Neural cell (in vitro differentiated cells): ENCODE data around the gene NES. TPM values are rescaled to one million over a fixed set of nuclear protein-coding genes. Genes with fewer than 3 reads are reported as not detected.

Experiments used
- H2AFZ ChIP-seq: fragments of 200-600, 300-800 bp; sonication (generic), shearing (Covaris generic); 2 replicates; pipeline ENCODE4 v1.6.0; 2014; ENCODE audit warnings: low read depth, mild to moderate bottlenecking, antibody characterized with exemption, low read length, moderate library complexity
- H3F3A ChIP-seq: fragments of 200-600 bp; shearing (Covaris generic); 2 replicates; pipeline ENCODE4 v1.6.1; 2016; ENCODE audit warnings: mild to moderate bottlenecking, moderate library complexity, mixed read lengths, antibody characterized with exemption, low read length; ENCODE audit not compliant: insufficient read depth, poor library complexity, severe bottlenecking
- H3K27ac ChIP-seq: fragments of 200-600, 300-800 bp; sonication (generic), shearing (Covaris generic); 2 replicates; pipeline ENCODE4 v1.5.1; 2014; ENCODE audit warnings: mild to moderate bottlenecking, low read length, moderate library complexity
- H3K27me3 ChIP-seq: fragments of 300-800, 200-600 bp; sonication (generic), shearing (Covaris generic); 2 replicates; pipeline ENCODE4 v1.6.0; 2014; ENCODE audit warnings: mild to moderate bottlenecking, low read depth, low read length, moderate library complexity; ENCODE audit not compliant: insufficient read depth
- H3K36me3 ChIP-seq: fragments of 300-800, 200-600 bp; sonication (generic), shearing (Covaris generic); 2 replicates; pipeline ENCODE4 v1.5.1; 2014; ENCODE audit warnings: mild to moderate bottlenecking, antibody characterized with exemption, low read length, moderate library complexity; ENCODE audit not compliant: insufficient read depth
- H3K4me2 ChIP-seq: fragments of 300-800, 200-600 bp; sonication (generic), shearing (Covaris generic); 2 replicates; pipeline ENCODE4 v1.6.0; 2014; ENCODE audit warnings: mild to moderate bottlenecking, low read length
- H3K4me3 ChIP-seq: fragments of 300-800, 200-600 bp; sonication (generic), shearing (Covaris generic); 2 replicates; pipeline ENCODE4 v1.5.1; 2014; ENCODE audit warnings: mild to moderate bottlenecking, low read length, moderate library complexity
- H3K79me2 ChIP-seq: fragments of 200-600 bp; shearing (Covaris generic); replicated peaks from 2 replicates; pipeline ENCODE4 v1.6.0; 2014; ENCODE audit warnings: mild to moderate bottlenecking, low read length, moderate library complexity; ENCODE audit not compliant: insufficient read depth
- H3K9ac ChIP-seq: fragments of 300-800, 200-600 bp; sonication (generic), shearing (Covaris generic); 2 replicates; pipeline ENCODE4 v1.6.1; 2016; ENCODE audit warnings: mild to moderate bottlenecking, low read length, mixed read lengths
- H3K9me2 ChIP-seq: fragments of 200-600 bp; shearing (Covaris generic); 2 replicates; pipeline ENCODE4 v1.6.1; 2016; ENCODE audit warnings: mild to moderate bottlenecking, low read length, mixed read lengths; ENCODE audit not compliant: insufficient read depth
- H3K9me3 ChIP-seq: fragments of 200-600, 300-800 bp; sonication (generic), shearing (Covaris generic); 2 replicates; pipeline ENCODE4 v1.6.1; 2016; ENCODE audit warnings: mild to moderate bottlenecking, mixed run types, low read length, moderate library complexity, mixed read lengths
- H4K20me1 ChIP-seq: fragments of 200-600 bp; shearing (Covaris generic); 2 replicates; pipeline ENCODE4 v1.6.1; 2016; ENCODE audit warnings: mild to moderate bottlenecking, mixed run types; ENCODE audit not compliant: insufficient read depth
- EP300 ChIP-seq: fragments of 450-650 bp; conservative IDR thresholded peaks from 2 replicates; pipeline ENCODE4 v1.6.1; 2014; ENCODE audit warnings: antibody characterized with exemption, mild to moderate bottlenecking, moderate library complexity; ENCODE audit not compliant: poor library complexity, severe bottlenecking
- EZH2 ChIP-seq: fragments of 200-600, 300-800 bp; shearing (Covaris generic), sonication (generic); IDR thresholded peaks from 2 replicates; pipeline ENCODE4 v1.6.1; 2014; ENCODE audit warnings: antibody characterized with exemption, low read length, borderline replicate concordance, mild to moderate bottlenecking; ENCODE audit not compliant: insufficient read depth, poor library complexity, severe bottlenecking
- MXI1 ChIP-seq: fragments of 450-650 bp; conservative IDR thresholded peaks from 2 replicates; pipeline ENCODE4 v1.6.1; 2014; ENCODE audit warnings: antibody characterized with exemption, mild to moderate bottlenecking; ENCODE audit not compliant: poor library complexity, severe bottlenecking
- POLR2AphosphoS5 ChIP-seq: IDR thresholded peaks from 2 replicates; pipeline ENCODE4 v1.6.1; 2012
- RAD21 ChIP-seq: fragments of 450-650 bp; conservative IDR thresholded peaks from 2 replicates; pipeline ENCODE4 v1.6.1; 2014; ENCODE audit warnings: antibody characterized with exemption, mild to moderate bottlenecking, moderate library complexity
- SMC3 ChIP-seq: fragments of 450-650 bp; conservative IDR thresholded peaks from 2 replicates; pipeline ENCODE4 v1.6.1; 2014; ENCODE audit warnings: antibody characterized with exemption, mild to moderate bottlenecking, moderate library complexity; ENCODE audit not compliant: poor library complexity
- TAF1 ChIP-seq: IDR thresholded peaks from 2 replicates; pipeline ENCODE4 v1.6.1; 2012; ENCODE audit warnings: low read depth
- polyA plus RNA-seq: library from polyadenylated mRNA; depleted of rRNA; stranded (reverse); fragments of >200 nt; gene quantifications from 2 replicates; pipeline ENCODE4 v1.2.3, GENCODE V29; 2014
- TF ChIP-seq, protein P1 (sequence below): IDR thresholded peaks from 2 replicates; pipeline ENCODE4 v1.6.1; 2012; ENCODE audit warnings: borderline replicate concordance
- TF ChIP-seq, protein P2 (sequence below): fragments of 450-650 bp; IDR thresholded peaks from 2 replicates; pipeline ENCODE4 v1.5.1; 2014; ENCODE audit warnings: antibody characterized with exemption, mild to moderate bottlenecking, moderate library complexity; ENCODE audit not compliant: poor library complexity, severe bottlenecking

The NES gene
- polyA plus RNA-seq, 1 donor from 2014 or later, result 9.9 TPM

DNA sequence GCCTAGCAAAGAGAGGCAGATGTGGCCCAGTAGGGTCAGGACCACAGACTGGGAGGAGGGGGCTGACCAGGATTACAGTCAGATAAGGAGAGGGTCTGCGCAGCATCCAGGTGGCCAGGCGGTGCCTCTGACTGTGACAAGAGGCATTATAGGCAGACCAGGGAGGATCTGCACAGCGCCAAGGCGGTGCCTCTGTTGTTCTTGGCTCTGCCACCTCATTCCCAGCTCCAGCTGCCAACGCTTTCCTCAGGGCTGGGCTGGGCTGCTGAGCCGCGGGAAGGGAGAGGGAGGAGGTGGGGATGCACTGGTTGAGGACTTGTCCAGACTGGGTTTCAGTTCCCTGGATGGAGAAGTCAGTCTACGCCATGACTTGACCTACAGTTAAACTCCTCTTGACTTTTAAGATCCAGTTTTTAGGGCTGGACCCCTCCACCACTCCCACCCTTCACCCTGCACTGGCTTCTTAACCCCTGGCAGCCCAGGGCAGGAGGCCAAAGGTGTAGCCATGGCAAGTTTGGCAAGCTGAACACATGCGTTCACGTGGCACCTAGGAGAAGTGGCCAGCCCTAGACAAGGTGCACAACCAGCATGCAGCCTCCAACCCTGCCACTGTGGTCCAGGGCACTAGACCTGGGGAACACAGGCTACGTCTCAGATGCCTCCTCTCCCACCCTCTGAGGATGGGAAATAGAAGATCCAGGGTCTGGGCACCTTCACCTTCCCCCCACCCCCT, 32.7 kb upstream of the NES start:
- Histone ChIP-seq H3K79me2 (no peaks in the 10 kb centered on the region), H4K20me1 (no peaks in the 10 kb centered on the region), H3K27ac (no peak overlapping the region), H2AFZ (no peak overlapping the region), H3K9ac (no peak overlapping the region), H3K27me3 (peaks cover 5% of the 10 kb centered on the region), H3K9me3 (no peaks in the 10 kb centered on the region), H3K9me2 (no peaks in the 10 kb centered on the region), H3K4me2 (no peak overlapping the region), H3K36me3 (no peaks in the 10 kb centered on the region), H3F3A (peaks cover 8% of the 10 kb centered on the region), H3K4me3 (no peak overlapping the region)
- TF ChIP-seq EZH2 (no peak), RAD21 (no peak), EP300 (no peak), SMC3 (no peak), TAF1 (no peak), MXI1 (no peak), POLR2AphosphoS5 (no peak)
- TF ChIP-seq, protein P1, sequence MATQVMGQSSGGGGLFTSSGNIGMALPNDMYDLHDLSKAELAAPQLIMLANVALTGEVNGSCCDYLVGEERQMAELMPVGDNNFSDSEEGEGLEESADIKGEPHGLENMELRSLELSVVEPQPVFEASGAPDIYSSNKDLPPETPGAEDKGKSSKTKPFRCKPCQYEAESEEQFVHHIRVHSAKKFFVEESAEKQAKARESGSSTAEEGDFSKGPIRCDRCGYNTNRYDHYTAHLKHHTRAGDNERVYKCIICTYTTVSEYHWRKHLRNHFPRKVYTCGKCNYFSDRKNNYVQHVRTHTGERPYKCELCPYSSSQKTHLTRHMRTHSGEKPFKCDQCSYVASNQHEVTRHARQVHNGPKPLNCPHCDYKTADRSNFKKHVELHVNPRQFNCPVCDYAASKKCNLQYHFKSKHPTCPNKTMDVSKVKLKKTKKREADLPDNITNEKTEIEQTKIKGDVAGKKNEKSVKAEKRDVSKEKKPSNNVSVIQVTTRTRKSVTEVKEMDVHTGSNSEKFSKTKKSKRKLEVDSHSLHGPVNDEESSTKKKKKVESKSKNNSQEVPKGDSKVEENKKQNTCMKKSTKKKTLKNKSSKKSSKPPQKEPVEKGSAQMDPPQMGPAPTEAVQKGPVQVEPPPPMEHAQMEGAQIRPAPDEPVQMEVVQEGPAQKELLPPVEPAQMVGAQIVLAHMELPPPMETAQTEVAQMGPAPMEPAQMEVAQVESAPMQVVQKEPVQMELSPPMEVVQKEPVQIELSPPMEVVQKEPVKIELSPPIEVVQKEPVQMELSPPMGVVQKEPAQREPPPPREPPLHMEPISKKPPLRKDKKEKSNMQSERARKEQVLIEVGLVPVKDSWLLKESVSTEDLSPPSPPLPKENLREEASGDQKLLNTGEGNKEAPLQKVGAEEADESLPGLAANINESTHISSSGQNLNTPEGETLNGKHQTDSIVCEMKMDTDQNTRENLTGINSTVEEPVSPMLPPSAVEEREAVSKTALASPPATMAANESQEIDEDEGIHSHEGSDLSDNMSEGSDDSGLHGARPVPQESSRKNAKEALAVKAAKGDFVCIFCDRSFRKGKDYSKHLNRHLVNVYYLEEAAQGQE, result no peak
- TF ChIP-seq, protein P2, sequence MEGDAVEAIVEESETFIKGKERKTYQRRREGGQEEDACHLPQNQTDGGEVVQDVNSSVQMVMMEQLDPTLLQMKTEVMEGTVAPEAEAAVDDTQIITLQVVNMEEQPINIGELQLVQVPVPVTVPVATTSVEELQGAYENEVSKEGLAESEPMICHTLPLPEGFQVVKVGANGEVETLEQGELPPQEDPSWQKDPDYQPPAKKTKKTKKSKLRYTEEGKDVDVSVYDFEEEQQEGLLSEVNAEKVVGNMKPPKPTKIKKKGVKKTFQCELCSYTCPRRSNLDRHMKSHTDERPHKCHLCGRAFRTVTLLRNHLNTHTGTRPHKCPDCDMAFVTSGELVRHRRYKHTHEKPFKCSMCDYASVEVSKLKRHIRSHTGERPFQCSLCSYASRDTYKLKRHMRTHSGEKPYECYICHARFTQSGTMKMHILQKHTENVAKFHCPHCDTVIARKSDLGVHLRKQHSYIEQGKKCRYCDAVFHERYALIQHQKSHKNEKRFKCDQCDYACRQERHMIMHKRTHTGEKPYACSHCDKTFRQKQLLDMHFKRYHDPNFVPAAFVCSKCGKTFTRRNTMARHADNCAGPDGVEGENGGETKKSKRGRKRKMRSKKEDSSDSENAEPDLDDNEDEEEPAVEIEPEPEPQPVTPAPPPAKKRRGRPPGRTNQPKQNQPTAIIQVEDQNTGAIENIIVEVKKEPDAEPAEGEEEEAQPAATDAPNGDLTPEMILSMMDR, result no peak

DNA sequence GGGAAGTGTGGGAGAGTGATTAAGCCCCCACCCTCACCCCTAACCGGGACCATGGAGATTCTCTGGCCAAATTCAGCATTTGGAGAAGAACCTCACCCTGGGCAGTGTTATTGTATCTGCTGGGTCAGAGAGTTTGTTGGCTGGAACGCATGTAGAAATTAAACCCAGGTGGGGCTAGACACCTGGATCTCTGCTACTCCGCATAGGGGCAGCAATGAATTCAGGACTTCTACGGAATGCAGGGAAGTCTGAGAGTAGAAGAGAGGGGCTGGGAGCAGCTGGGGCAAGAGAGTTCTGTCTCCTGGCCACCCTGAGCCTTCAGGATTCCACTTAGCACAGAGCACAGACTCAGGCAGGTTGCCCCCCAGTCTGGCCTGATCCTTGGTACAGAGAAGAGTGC, 31.8 kb upstream of the NES start:
- H3K9me2 ChIP-seq, result no peaks in the 10 kb centered on the region
- H3K27me3 ChIP-seq, result peaks cover 13% of the 10 kb centered on the region
- H3K4me2 ChIP-seq, result no peak overlapping the region
- peaks cover 8% of the 10 kb centered on the region for H3F3A ChIP-seq
- no peak overlapping the region for H3K9ac ChIP-seq
- no peak overlapping the region for H3K27ac ChIP-seq
- no peak overlapping the region for H3K4me3 ChIP-seq
- H4K20me1 ChIP-seq, result no peaks in the 10 kb centered on the region
- H2AFZ ChIP-seq, result no peak overlapping the region
- no peaks in the 10 kb centered on the region for H3K36me3 ChIP-seq
- no peaks in the 10 kb centered on the region for H3K79me2 ChIP-seq
- no peaks in the 10 kb centered on the region for H3K9me3 ChIP-seq
- TF ChIP-seq POLR2AphosphoS5 (no peak), EP300 (no peak), SMC3 (no peak), MXI1 (no peak), TAF1 (no peak), EZH2 (no peak), RAD21 (no peak)
- TF ChIP-seq, protein P1, result no peak
- TF ChIP-seq, protein P2, result no peak
